Measurements from ENCODE around the gene FAM219B. TPM values are rescaled to one million over a fixed set of nuclear protein-coding genes. Genes with fewer than 3 reads are reported as not detected.
A peak's percentile ranks its signal among the peaks of the same experiment; 100 is the strongest.

FAM219B gene
- total RNA-seq, 1 experiment from 2014 or later, result 99.6 TPM

- TF ChIP-seq IRF1 (CRISPR knock-in tag; IDR thresholded peaks at IDR 0.05), result no peak
- TF ChIP-seq ZBTB43 (CRISPR knock-in tag; IDR thresholded peaks at IDR 0.05), result 0 out of 2 replicates have a peak, but pooled peaks have one; percentile 38
- TF ChIP-seq NR3C1 (CRISPR knock-in tag; conservative IDR thresholded peaks at IDR 0.05; ENCODE audit: low read depth), result no peak
- TF ChIP-seq GABPB1 (CRISPR knock-in tag; IDR thresholded peaks at IDR 0.05), result peak; percentile 58; the same call in 1 of the 2 replicates
- TF ChIP-seq RORB (CRISPR knock-in tag; IDR thresholded peaks at IDR 0.05), result no peak
- no peak for TF ChIP-seq ZNF396 (CRISPR knock-in tag; IDR thresholded peaks at IDR 0.05; ENCODE audit: borderline replicate concordance)
- no peak for TF ChIP-seq AFF4 (CRISPR knock-in tag; IDR thresholded peaks at IDR 0.05; ENCODE audit: borderline replicate concordance)
- TF ChIP-seq ESRRA (CRISPR knock-in tag; IDR thresholded peaks at IDR 0.05; ENCODE audit: borderline replicate concordance), result no peak
- TF ChIP-seq HMGXB4 (CRISPR knock-in tag; IDR thresholded peaks at IDR 0.05), result no peak
- TF ChIP-seq NFE2L1 (CRISPR knock-in tag; IDR thresholded peaks at IDR 0.05), result no peak
- TF ChIP-seq KAT7 (CRISPR knock-in tag; IDR thresholded peaks at IDR 0.05; ENCODE audit: borderline replicate concordance), result 0 out of 2 replicates have a peak, but pooled peaks have one; percentile 78
- TF ChIP-seq CREM (CRISPR knock-in tag; IDR thresholded peaks at IDR 0.05), result peak; percentile 63; the same call in 1 of the 2 replicates
- TF ChIP-seq, protein P1, sequence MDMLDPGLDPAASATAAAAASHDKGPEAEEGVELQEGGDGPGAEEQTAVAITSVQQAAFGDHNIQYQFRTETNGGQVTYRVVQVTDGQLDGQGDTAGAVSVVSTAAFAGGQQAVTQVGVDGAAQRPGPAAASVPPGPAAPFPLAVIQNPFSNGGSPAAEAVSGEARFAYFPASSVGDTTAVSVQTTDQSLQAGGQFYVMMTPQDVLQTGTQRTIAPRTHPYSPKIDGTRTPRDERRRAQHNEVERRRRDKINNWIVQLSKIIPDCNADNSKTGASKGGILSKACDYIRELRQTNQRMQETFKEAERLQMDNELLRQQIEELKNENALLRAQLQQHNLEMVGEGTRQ (CRISPR knock-in tag; IDR thresholded peaks at IDR 0.05), result peak; percentile 35; the same call in 1 of the 2 replicates
- TF ChIP-seq NR2C2 (CRISPR knock-in tag; IDR thresholded peaks at IDR 0.05), result no peak
- TF ChIP-seq HMGA2 (CRISPR knock-in tag; IDR thresholded peaks at IDR 0.05), result no peak
- TF ChIP-seq, protein P2, sequence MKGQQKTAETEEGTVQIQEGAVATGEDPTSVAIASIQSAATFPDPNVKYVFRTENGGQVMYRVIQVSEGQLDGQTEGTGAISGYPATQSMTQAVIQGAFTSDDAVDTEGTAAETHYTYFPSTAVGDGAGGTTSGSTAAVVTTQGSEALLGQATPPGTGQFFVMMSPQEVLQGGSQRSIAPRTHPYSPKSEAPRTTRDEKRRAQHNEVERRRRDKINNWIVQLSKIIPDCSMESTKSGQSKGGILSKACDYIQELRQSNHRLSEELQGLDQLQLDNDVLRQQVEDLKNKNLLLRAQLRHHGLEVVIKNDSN (CRISPR knock-in tag; IDR thresholded peaks at IDR 0.05), result peak; percentile 29; the same call in 1 of the 2 replicates
- TF ChIP-seq, protein P3, sequence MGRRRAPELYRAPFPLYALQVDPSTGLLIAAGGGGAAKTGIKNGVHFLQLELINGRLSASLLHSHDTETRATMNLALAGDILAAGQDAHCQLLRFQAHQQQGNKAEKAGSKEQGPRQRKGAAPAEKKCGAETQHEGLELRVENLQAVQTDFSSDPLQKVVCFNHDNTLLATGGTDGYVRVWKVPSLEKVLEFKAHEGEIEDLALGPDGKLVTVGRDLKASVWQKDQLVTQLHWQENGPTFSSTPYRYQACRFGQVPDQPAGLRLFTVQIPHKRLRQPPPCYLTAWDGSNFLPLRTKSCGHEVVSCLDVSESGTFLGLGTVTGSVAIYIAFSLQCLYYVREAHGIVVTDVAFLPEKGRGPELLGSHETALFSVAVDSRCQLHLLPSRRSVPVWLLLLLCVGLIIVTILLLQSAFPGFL (CRISPR knock-in tag; IDR thresholded peaks at IDR 0.05; ENCODE audit: borderline replicate concordance), result no peak; the same call in none of the 2 replicates
- no peak for TF ChIP-seq ERG (CRISPR knock-in tag; IDR thresholded peaks at IDR 0.05)
- TF ChIP-seq ZNF281 (CRISPR knock-in tag; IDR thresholded peaks at IDR 0.05), result no peak
- no peak for TF ChIP-seq ZMAT4 (CRISPR knock-in tag; IDR thresholded peaks at IDR 0.05)
These were observed 16.6 kb downstream of the FAM219B start, which contains the start of gene MPI (continued) for GRCh38 chr15:74889883-74890664.
